ENCODE measurements around the gene KLHDC7B. TPM values are rescaled to one million over a fixed set of nuclear protein-coding genes. Genes with fewer than 3 reads are reported as not detected.
A peak's percentile ranks its signal among the peaks of the same experiment; 100 is the strongest.

KLHDC7B gene
- total RNA-seq, 1 donor from 2014 or later: not detected

DNA sequence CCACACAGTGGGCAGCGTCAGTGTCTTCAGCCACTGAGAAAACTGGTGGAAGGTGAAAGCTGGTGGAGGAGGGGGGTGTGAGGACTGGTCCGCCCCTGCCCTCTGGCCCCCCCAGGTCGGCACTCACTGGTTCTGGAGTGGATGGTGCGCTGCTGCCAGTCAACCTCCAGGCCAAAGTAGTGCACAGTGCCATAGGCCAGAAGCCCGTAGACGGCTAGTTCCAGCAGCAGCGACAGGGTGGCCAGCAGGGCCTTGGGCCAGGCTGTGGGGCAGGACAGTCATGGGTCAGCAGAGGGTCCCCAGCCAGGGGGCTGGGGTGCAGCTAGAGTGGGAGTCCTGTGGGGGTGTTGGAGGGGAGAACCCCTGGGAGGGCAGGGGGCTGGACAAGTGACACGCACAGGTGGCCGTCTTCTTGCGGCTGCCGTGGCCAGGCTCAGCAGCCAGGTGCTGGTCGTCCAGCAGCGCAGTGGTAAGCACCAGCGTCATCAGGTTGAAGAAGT, 40.4 kb upstream of the KLHDC7B start:
- Histone ChIP-seq H3K27ac (ENCODE audit: low read depth, low read length) (no peak overlapping the region), H3K36me3 (ENCODE audit: control insufficient read depth in 3 of 3, insufficient read depth in 3 of 3, low read length in 3 of 3) (peaks cover 12 to 24% (median 23%) of the 10 kb centered on the region in 3 donors), H3K4me1 (ENCODE audit: control insufficient read depth in 3 of 3, insufficient read depth in 3 of 3, low read length in 3 of 3) (peaks cover 22 to 32% (median 23%) of the 10 kb centered on the region in 3 donors)

DNA sequence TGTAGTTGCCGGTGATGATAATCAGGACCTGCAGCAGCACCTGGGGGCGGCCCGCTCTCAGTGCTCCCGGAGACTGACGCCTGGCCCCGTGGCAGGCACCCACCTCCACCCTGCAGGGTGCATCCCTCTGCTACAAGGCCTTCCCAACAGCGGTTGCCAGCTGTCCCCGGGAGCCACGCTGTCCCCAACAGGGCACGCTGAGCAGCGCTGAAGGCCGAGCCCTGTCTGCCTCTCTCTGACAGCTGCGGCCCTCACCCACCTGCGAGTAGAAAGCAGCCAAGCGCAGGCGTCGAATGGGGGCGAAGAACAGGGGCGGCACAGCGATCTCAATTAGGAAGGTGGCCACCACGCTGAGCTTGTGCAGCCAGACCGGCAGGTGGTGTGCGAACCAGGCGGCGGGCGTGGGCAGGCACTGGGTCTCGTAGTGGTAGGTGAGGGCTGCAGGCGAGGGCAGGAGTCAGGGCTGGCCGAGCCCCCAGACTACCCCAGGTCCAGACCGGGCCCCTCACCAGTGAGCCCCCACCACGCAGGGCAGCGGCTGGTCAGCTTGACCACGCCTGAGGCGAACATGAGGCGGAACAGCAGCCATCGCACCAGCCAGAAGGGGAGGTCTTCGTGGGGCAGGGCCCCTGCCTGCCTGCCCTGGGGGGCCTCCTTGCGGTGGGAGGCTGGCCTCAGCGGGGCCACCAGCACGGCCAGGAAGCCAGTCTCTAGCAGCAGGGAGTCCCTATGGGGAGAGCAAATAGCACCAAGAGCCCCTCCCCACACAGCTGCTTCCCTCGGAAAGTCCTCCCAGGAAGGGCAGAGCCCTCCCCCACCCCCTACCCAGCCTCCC, 39.7 kb upstream of the KLHDC7B start:
- Histone ChIP-seq H3K9ac (ENCODE audit: low read depth in 1 of 3, low read length in 3 of 3) (peak overlapping the region in 1 of 3 donors; percentile 97), H3K27me3 (ENCODE audit: control insufficient read depth in 3 of 3, insufficient read depth in 3 of 3, low read length in 3 of 3) (no peaks in the 10 kb centered on the region), H3K27ac (ENCODE audit: low read depth, low read length) (no peak overlapping the region), H3K4me1 (ENCODE audit: control insufficient read depth in 3 of 3, insufficient read depth in 3 of 3, low read length in 3 of 3) (peaks cover 22 to 32% (median 23%) of the 10 kb centered on the region in 3 donors), H3K9me3 (ENCODE audit: control insufficient read depth in 3 of 3, low read length in 3 of 3) (no peaks in the 10 kb centered on the region), H3K4me3 (ENCODE audit: low read length in 3 of 3) (no peak overlapping the region), H3K36me3 (ENCODE audit: control insufficient read depth in 3 of 3, insufficient read depth in 3 of 3, low read length in 3 of 3) (peaks cover 12 to 24% (median 23%) of the 10 kb centered on the region in 3 donors)

More for the DNA sequence above, 40.4 kb upstream of the KLHDC7B start:
- H3K9ac ChIP-seq (ENCODE audit: low read depth in 1 of 3, low read length in 3 of 3): no peak overlapping the region
- H3K9me3 ChIP-seq (ENCODE audit: control insufficient read depth in 3 of 3, low read length in 3 of 3): no peaks in the 10 kb centered on the region
- H3K27me3 ChIP-seq (ENCODE audit: control insufficient read depth in 3 of 3, insufficient read depth in 3 of 3, low read length in 3 of 3): no peaks in the 10 kb centered on the region
- H3K4me3 ChIP-seq (ENCODE audit: low read length in 3 of 3): no peak overlapping the region

DNA sequence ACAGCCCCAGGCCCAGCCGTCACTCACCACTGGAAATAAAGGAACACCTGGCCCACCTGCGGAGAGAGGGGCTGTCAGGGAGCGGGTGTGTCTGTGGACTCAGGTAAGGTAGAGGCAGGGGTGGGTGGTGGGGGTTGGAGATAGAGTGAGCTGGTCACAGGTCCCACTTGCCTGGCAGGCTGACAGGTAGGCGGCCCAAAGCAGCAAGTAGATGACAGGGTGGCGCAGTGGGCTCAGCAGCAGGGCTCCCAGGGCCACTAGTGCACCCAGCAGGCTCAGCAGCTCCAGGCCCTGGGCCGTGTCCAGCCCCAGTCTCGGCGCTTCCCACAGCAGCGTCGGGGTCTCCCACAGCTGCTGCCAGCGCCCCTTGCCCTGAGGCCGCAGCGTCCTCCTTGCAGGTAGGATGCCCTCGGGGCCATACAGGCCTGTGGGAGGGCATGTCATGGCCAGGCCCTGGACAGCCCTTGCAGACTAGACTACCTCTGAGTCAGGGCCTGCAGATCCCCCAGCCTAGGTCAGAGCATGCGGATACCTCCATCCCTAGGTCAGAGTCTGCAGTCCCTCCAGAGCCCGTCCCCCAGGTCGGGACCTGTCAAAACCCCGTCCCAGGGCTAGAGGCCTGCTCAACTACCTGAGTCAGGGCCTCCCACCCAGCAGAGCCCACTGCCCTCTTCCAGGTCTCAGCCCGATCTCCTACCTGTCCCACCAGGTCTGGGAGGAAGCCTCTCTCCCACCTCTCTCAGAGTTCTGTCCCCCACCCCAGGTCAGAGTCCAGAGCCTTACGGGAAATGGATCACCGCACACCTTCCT, 38.9 kb upstream of the KLHDC7B start:
- Histone ChIP-seq H3K4me3 (ENCODE audit: low read length in 3 of 3) (peak overlapping the region; percentile 93 to 96 (median 94)), H3K27ac (ENCODE audit: low read depth, low read length) (peak overlapping the region; percentile 89), H3K36me3 (ENCODE audit: control insufficient read depth in 3 of 3, insufficient read depth in 3 of 3, low read length in 3 of 3) (peaks cover 12 to 24% (median 23%) of the 10 kb centered on the region in 3 donors), H3K9ac (ENCODE audit: low read depth in 1 of 3, low read length in 3 of 3) (peak overlapping the region; percentile 84 to 97 (median 97)), H3K4me1 (ENCODE audit: control insufficient read depth in 3 of 3, insufficient read depth in 3 of 3, low read length in 3 of 3) (peaks cover 22 to 32% (median 23%) of the 10 kb centered on the region in 3 donors), H3K9me3 (ENCODE audit: control insufficient read depth in 3 of 3, low read length in 3 of 3) (no peaks in the 10 kb centered on the region), H3K27me3 (ENCODE audit: control insufficient read depth in 3 of 3, insufficient read depth in 3 of 3, low read length in 3 of 3) (no peaks in the 10 kb centered on the region)

DNA sequence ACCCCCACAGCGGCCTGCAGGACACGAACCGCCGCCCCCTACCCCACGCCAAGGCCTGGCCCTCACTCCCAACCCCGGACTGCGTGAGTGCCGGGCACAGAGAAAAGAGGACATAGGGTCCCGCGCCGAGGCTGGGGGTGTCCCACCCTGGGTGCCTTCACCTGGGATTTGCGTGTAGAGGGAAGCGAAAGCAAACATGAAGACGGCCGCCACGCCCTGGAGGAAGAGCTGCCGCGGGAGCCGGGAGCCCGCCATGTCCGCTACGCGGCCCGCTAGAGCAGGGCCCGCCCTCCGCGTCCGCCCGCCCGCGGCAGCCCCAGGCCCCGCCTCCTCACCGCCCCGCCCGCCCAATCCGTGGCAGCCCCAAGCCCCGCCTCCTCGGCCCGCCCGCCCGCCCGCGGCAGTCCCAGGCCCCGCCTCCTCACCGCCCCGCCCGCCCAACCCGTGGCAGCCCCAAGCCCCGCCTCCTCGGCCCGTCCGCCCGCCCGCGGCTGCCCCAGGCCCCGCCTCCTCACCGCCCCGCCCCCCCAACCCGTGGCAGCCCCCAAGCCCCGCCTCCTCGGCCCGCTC, 38.2 kb upstream of the KLHDC7B start, which contains the start of gene LMF2:
LMF2 (minus strand) TSS at position 282 of the 570 bp plus-strand sequence; CDS start at position 255, 27 bp downstream.
- Histone ChIP-seq H3K27ac (ENCODE audit: low read depth, low read length) (peak within 1 kb of the TSS; percentile 89), H3K27me3 (ENCODE audit: control insufficient read depth in 3 of 3, insufficient read depth in 3 of 3, low read length in 3 of 3) (no peaks in the 10 kb centered on the region)

DNA sequence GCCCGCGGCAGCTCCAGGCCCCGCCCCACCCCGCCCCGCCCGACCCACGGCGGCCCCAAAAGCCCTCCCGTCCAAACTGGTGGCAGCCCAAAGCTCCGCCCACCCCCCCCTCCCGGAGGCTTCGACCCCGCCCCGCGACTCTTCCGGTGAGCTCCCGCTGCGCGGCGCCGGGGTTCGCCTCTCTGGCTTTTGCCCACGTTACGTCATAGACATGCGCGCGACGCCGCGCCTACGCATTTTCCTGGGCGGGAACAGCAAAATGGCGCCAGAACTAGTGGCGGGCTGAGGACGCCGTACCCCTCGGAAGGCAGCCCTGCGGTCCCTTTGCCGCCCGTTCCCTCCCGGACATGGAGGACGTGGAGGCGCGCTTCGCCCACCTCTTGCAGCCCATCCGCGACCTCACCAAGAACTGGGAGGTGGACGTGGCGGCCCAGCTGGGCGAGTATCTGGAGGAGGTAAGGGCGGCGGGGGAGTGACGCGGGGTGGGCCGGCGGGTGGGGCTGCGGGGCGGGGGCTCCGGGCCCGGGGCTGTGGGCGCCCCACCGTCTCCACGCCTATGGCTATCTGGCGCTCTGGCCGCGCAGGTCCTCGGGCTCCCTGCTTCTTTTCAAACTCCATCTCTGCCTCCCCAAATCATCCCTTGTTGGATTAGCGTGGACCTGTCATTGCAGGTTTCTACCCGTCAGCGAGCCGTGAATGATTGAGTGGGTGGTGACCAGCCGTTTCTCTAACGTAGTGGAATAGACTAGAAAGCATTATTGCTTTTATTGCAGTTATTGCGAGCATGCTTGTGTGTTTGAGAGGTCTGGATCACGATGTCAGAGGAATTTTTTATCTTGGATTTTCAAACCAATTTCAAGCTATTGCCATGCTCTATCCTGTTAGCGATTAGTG, 37.5 kb upstream of the KLHDC7B start, which contains the start of gene NCAPH2:
NCAPH2 (plus strand) TSS at position 234 of the 894 bp plus-strand sequence; CDS start at position 348, 114 bp downstream.
- Histone ChIP-seq H3K36me3 (ENCODE audit: control insufficient read depth in 3 of 3, insufficient read depth in 3 of 3, low read length in 3 of 3) (peaks cover 13 to 19% (median 17%) of the 10 kb centered on the region in 3 donors), H3K4me3 (ENCODE audit: low read length in 3 of 3) (peak within 1 kb of the TSS; percentile 94 to 96 (median 94))

More for the DNA sequence above, 38.2 kb upstream of the KLHDC7B start, which contains the start of gene LMF2:
- Histone ChIP-seq H3K9me3 (ENCODE audit: control insufficient read depth in 3 of 3, low read length in 3 of 3) (no peaks in the 10 kb centered on the region), H3K4me3 (ENCODE audit: low read length in 3 of 3) (peak within 1 kb of the TSS; percentile 94 to 96 (median 94)), H3K9ac (ENCODE audit: low read depth in 1 of 3, low read length in 3 of 3) (peak within 1 kb of the TSS; percentile 84 to 97 (median 97)), H3K36me3 (ENCODE audit: control insufficient read depth in 3 of 3, insufficient read depth in 3 of 3, low read length in 3 of 3) (peaks cover 13 to 21% (median 20%) of the 10 kb centered on the region in 3 donors), H3K4me1 (ENCODE audit: control insufficient read depth in 3 of 3, insufficient read depth in 3 of 3, low read length in 3 of 3) (peaks cover 22 to 32% (median 23%) of the 10 kb centered on the region in 3 donors)

DNA sequence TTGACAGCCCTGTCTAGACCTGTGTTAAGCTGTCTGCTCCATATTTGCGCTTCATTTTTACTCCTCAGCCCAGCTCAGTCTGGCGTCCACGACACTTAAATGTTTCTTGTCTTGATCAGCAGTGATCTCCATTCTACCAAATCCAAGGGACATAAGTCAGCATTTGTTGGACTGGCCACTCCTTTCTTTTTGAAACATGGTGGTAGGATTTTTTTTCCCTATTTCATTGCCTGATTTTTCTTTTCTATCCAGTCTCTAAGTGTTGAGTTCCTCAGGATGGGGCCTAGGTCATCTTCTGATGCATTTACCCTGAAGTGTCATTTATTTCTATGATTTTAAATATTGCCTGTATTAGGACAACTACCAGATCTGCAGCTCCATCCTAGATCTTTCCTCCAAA, 36.8 kb upstream of the KLHDC7B start:
- H3K27ac ChIP-seq (ENCODE audit: low read depth, low read length): peak overlapping the region; percentile 83
- H3K36me3 ChIP-seq (ENCODE audit: control insufficient read depth in 3 of 3, insufficient read depth in 3 of 3, low read length in 3 of 3): peaks cover 12 to 19% (median 17%) of the 10 kb centered on the region in 3 donors

More for the DNA sequence above, 37.5 kb upstream of the KLHDC7B start, which contains the start of gene NCAPH2:
- Histone ChIP-seq H3K27me3 (ENCODE audit: control insufficient read depth in 3 of 3, insufficient read depth in 3 of 3, low read length in 3 of 3) (no peaks in the 10 kb centered on the region), H3K27ac (ENCODE audit: low read depth, low read length) (peak within 1 kb of the TSS; percentile 89), H3K9me3 (ENCODE audit: control insufficient read depth in 3 of 3, low read length in 3 of 3) (no peaks in the 10 kb centered on the region), H3K9ac (ENCODE audit: low read depth in 1 of 3, low read length in 3 of 3) (peak within 1 kb of the TSS; percentile 84 to 97 (median 97)), H3K4me1 (ENCODE audit: control insufficient read depth in 3 of 3, insufficient read depth in 3 of 3, low read length in 3 of 3) (peaks cover 22 to 32% (median 23%) of the 10 kb centered on the region in 3 donors)

DNA sequence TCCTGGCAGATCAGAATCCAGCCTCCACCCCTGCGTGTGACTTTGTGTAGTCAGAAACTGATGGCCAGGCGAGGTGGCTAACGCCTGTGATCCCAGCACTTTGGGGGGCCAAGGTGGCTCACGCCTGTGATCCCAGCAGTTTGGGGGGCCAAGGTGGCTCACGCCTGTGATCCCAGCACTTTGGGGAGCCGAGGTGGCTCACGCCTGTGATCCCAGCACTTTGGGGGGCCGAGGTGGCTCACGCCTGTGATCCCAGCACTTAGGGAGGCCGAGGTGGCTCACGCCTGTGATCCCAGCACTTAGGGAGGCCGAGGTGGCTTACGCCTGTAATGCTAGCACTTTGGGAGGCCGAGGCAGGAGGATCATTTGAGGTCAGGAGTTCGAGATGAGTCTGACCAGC, 32.5 kb upstream of the KLHDC7B start:
- H3K9ac ChIP-seq (ENCODE audit: low read depth in 1 of 3, low read length in 3 of 3): no peak overlapping the region
- no peaks in the 10 kb centered on the region for H3K27me3 ChIP-seq (ENCODE audit: control insufficient read depth in 3 of 3, insufficient read depth in 3 of 3, low read length in 3 of 3)
- H3K27ac ChIP-seq (ENCODE audit: low read depth, low read length): no peak overlapping the region
- peaks cover 22 to 30% (median 25%) of the 10 kb centered on the region in 3 donors for H3K36me3 ChIP-seq (ENCODE audit: control insufficient read depth in 3 of 3, insufficient read depth in 3 of 3, low read length in 3 of 3)
- peaks cover 11 to 13% (median 12%) of the 10 kb centered on the region in 3 donors for H3K4me1 ChIP-seq (ENCODE audit: control insufficient read depth in 3 of 3, insufficient read depth in 3 of 3, low read length in 3 of 3)
- H3K9me3 ChIP-seq (ENCODE audit: control insufficient read depth in 3 of 3, low read length in 3 of 3): no peaks in the 10 kb centered on the region
- H3K4me3 ChIP-seq (ENCODE audit: low read length in 3 of 3): no peak overlapping the region

More for the DNA sequence above, 36.8 kb upstream of the KLHDC7B start:
- Histone ChIP-seq H3K9ac (ENCODE audit: low read depth in 1 of 3, low read length in 3 of 3) (peak overlapping the region; percentile 81 to 83 (median 81)), H3K4me3 (ENCODE audit: low read length in 3 of 3) (peak overlapping the region; percentile 92 to 94 (median 93)), H3K9me3 (ENCODE audit: control insufficient read depth in 3 of 3, low read length in 3 of 3) (no peaks in the 10 kb centered on the region), H3K27me3 (ENCODE audit: control insufficient read depth in 3 of 3, insufficient read depth in 3 of 3, low read length in 3 of 3) (no peaks in the 10 kb centered on the region), H3K4me1 (ENCODE audit: control insufficient read depth in 3 of 3, insufficient read depth in 3 of 3, low read length in 3 of 3) (peaks cover 22 to 32% (median 23%) of the 10 kb centered on the region in 3 donors)

DNA sequence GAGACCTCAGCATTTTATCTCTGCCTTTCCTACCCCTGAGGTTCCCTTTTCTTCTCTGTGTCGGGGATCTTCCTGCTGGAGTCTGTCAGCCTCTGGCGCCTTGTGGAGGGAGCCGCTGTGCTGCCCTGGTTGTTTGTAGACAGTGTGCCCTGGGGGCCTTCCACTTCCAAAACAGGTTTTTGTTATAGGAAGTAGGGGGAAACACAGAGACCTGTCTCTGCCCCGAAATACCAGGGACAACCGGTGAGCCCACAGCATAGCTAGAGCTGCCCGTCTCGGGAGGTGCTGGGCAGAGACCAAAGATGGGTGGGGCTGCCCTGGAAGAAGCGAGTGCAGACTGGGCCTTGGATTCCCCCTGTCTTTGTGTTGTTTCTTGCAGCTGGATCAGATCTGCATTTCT, 29.6 kb upstream of the KLHDC7B start:
- Histone ChIP-seq H3K9me3 (ENCODE audit: control insufficient read depth in 3 of 3, low read length in 3 of 3) (no peaks in the 10 kb centered on the region), H3K9ac (ENCODE audit: low read depth in 1 of 3, low read length in 3 of 3) (no peak overlapping the region), H3K27ac (ENCODE audit: low read depth, low read length) (no peak overlapping the region), H3K4me1 (ENCODE audit: control insufficient read depth in 3 of 3, insufficient read depth in 3 of 3, low read length in 3 of 3) (no peaks in the 10 kb centered on the region), H3K4me3 (ENCODE audit: low read length in 3 of 3) (no peak overlapping the region), H3K36me3 (ENCODE audit: control insufficient read depth in 3 of 3, insufficient read depth in 3 of 3, low read length in 3 of 3) (peaks cover 32 to 44% (median 37%) of the 10 kb centered on the region in 3 donors), H3K27me3 (ENCODE audit: control insufficient read depth in 3 of 3, insufficient read depth in 3 of 3, low read length in 3 of 3) (no peaks in the 10 kb centered on the region)

All from skeletal muscle tissue (tissue), 4 donors.